ENCODE results near the gene PTPRB.
A peak's percentile ranks its signal among the peaks of the same experiment; 100 is the strongest.

The PTPRB gene

GRCh38 chr12:70638639-70639360 is 1.6 kb upstream of the PTPRB start:
- peak; percentile 64 for DNase-seq (ENCODE audit: low read depth)
- no peak overlapping the region for H3K4me3 ChIP-seq (ENCODE audit: low read length)
- no peak for TF ChIP-seq CTCF (IDR thresholded peaks at IDR 0.05; ENCODE audit: insufficient read depth, low read depth, low read length, missing control alignments)

- DNase-seq (ENCODE audit: low read depth): no peak
- TF ChIP-seq CTCF (IDR thresholded peaks at IDR 0.05; ENCODE audit: insufficient read depth, low read depth, low read length, missing control alignments): no peak
- no peak overlapping the region for H3K4me3 ChIP-seq (ENCODE audit: low read length)
These were observed 1.5 kb downstream of the PTPRB start for GRCh38 chr12:70635755-70636154.

- H3K4me3 ChIP-seq (ENCODE audit: low read length): no peak overlapping the region
- no peak for DNase-seq (ENCODE audit: low read depth)
- TF ChIP-seq CTCF (IDR thresholded peaks at IDR 0.05; ENCODE audit: insufficient read depth, low read depth, low read length, missing control alignments): no peak
These were observed 8.3 kb downstream of the PTPRB start for GRCh38 chr12:70628701-70629480.

GRCh38 chr12:70627677-70628076 is 9.6 kb downstream of the PTPRB start:
- no peak overlapping the region for H3K4me3 ChIP-seq (ENCODE audit: low read length)
- no peak for TF ChIP-seq CTCF (IDR thresholded peaks at IDR 0.05; ENCODE audit: insufficient read depth, low read depth, low read length, missing control alignments)
- DNase-seq (ENCODE audit: low read depth): no peak

GRCh38 chr12:70626180-70626579 is 11.0 kb downstream of the PTPRB start:
- DNase-seq (ENCODE audit: low read depth): no peak
- TF ChIP-seq CTCF (IDR thresholded peaks at IDR 0.05; ENCODE audit: insufficient read depth, low read depth, low read length, missing control alignments): no peak
- no peak overlapping the region for H3K4me3 ChIP-seq (ENCODE audit: low read length)

GRCh38 chr12:70619471-70620152 is 17.6 kb downstream of the PTPRB start:
- TF ChIP-seq CTCF (IDR thresholded peaks at IDR 0.05; ENCODE audit: insufficient read depth, low read depth, low read length, missing control alignments): no peak
- DNase-seq (ENCODE audit: low read depth): no peak
- no peak overlapping the region for H3K4me3 ChIP-seq (ENCODE audit: low read length)
